ENCODE measurements around the gene RGL3. TPM values are rescaled to one million over a fixed set of nuclear protein-coding genes. Genes with fewer than 3 reads are reported as not detected.
"Not testable (repeated sequence)": the region's sequence is repeated elsewhere in the genome, so short reads cannot be mapped to it uniquely, and the experiment has no call there.

The RGL3 gene
- total RNA-seq, 1 experiment from 2014 or later, result 2.0 TPM

- no peak for DNase-seq (ENCODE audit: low read depth, low spot score)
- in situ Hi-C loops (cut with HindIII; ENCODE audit: low pct_unique_long_range_greater_than_20kb, low sequenced_read_pairs), result no loop called here
Observed at GRCh38 chr19:11401808-11402543, 17.1 kb downstream of the RGL3 start.

- no peak for DNase-seq (ENCODE audit: low read depth, low spot score)
- in situ Hi-C loops (cut with HindIII; ENCODE audit: low pct_unique_long_range_greater_than_20kb, low sequenced_read_pairs), result no loop called here
Observed at GRCh38 chr19:11400798-11401197, 18.3 kb downstream of the RGL3 start.

- DNase-seq (ENCODE audit: low read depth, low spot score), result no peak
- in situ Hi-C loops (cut with HindIII; ENCODE audit: low pct_unique_long_range_greater_than_20kb, low sequenced_read_pairs), result no loop called here
Observed at GRCh38 chr19:11399667-11400066, 19.4 kb downstream of the RGL3 start.

GRCh38 chr19:11397089-11397610 is 22.0 kb downstream of the RGL3 start:
- DNase-seq (ENCODE audit: low read depth, low spot score), result no peak
- in situ Hi-C loops (cut with HindIII; ENCODE audit: low pct_unique_long_range_greater_than_20kb, low sequenced_read_pairs), result no loop called here

- in situ Hi-C loops (cut with HindIII; ENCODE audit: low pct_unique_long_range_greater_than_20kb, low sequenced_read_pairs), result no loop called here
- peak; percentile 19 for DNase-seq (ENCODE audit: low read depth, low spot score)
Observed at GRCh38 chr19:11390933-11391680, 28.0 kb downstream of the RGL3 start.

GRCh38 chr19:11390359-11390758 is 28.8 kb downstream of the RGL3 start:
- DNase-seq (ENCODE audit: low read depth, low spot score), result no peak
- in situ Hi-C loops (cut with HindIII; ENCODE audit: low pct_unique_long_range_greater_than_20kb, low sequenced_read_pairs), result no loop called here

- in situ Hi-C loops (cut with HindIII; ENCODE audit: low pct_unique_long_range_greater_than_20kb, low sequenced_read_pairs), result no loop called here
- no peak for DNase-seq (ENCODE audit: low read depth, low spot score)
Observed at GRCh38 chr19:11387162-11388034, 31.7 kb downstream of the RGL3 start.

GRCh38 chr19:11384778-11385129 is 34.4 kb downstream of the RGL3 start:
- in situ Hi-C loops (cut with HindIII; ENCODE audit: low pct_unique_long_range_greater_than_20kb, low sequenced_read_pairs), result no loop called here
- no peak for DNase-seq (ENCODE audit: low read depth, low spot score)

GRCh38 chr19:11383706-11384048 is 35.4 kb downstream of the RGL3 start:
- no peak for DNase-seq (ENCODE audit: low read depth, low spot score)
- in situ Hi-C loops (cut with HindIII; ENCODE audit: low pct_unique_long_range_greater_than_20kb, low sequenced_read_pairs), result no loop called here

GRCh38 chr19:11382898-11383705 is 36.0 kb downstream of the RGL3 start:
- peak; percentile 68 for DNase-seq (ENCODE audit: low read depth, low spot score)
- in situ Hi-C loops (cut with HindIII; ENCODE audit: low pct_unique_long_range_greater_than_20kb, low sequenced_read_pairs), result no loop called here

GRCh38 chr19:11380653-11381537 is 38.2 kb downstream of the RGL3 start:
- in situ Hi-C loops (cut with HindIII; ENCODE audit: low pct_unique_long_range_greater_than_20kb, low sequenced_read_pairs), result no loop called here
- DNase-seq (ENCODE audit: low read depth, low spot score), result peak; percentile 97

GRCh38 chr19:11379857-11380350 is 39.2 kb downstream of the RGL3 start:
- DNase-seq (ENCODE audit: low read depth, low spot score), result no peak
- in situ Hi-C loops (cut with HindIII; ENCODE audit: low pct_unique_long_range_greater_than_20kb, low sequenced_read_pairs), result no loop called here

GRCh38 chr19:11379269-11379845 is 39.8 kb downstream of the RGL3 start:
- DNase-seq (ENCODE audit: low read depth, low spot score), result not testable (repeated sequence)

GRCh38 chr19:11378319-11379189 is 40.6 kb downstream of the RGL3 start:
- peak; percentile 68 for DNase-seq (ENCODE audit: low read depth, low spot score)
- in situ Hi-C loops (cut with HindIII; ENCODE audit: low pct_unique_long_range_greater_than_20kb, low sequenced_read_pairs), result no loop called here

More at GRCh38 chr19:11379269-11379845, 39.8 kb downstream of the RGL3 start:
- in situ Hi-C loops (cut with HindIII; ENCODE audit: low pct_unique_long_range_greater_than_20kb, low sequenced_read_pairs), result not testable (repeated sequence)

- in situ Hi-C loops (cut with HindIII; ENCODE audit: low pct_unique_long_range_greater_than_20kb, low sequenced_read_pairs), result no loop called here
- no peak for DNase-seq (ENCODE audit: low read depth, low spot score)
Observed at GRCh38 chr19:11377756-11378155, 41.4 kb downstream of the RGL3 start.

All from SK-MEL-5 (cell line).